GM19438 (cell line): ENCODE results near the gene GLCE.
"Not testable (repeated sequence)": the region's sequence is repeated elsewhere in the genome, so short reads cannot be mapped to it uniquely, and the experiment has no call there.

Experiments
- ATAC-seq: cut with Tn5 transposase; IDR thresholded peaks from one replicate; pipeline ENCODE4 v1.9.1; 2021; ENCODE audit warnings: low read depth; ENCODE audit not compliant: unreplicated experiment

The GLCE gene

GRCh38 chr15:69244798-69245197 is 84.4 kb downstream of the GLCE start:
- no peak for ATAC-seq

GRCh38 chr15:69253156-69253555 is 92.7 kb downstream of the GLCE start:
- no peak for ATAC-seq

GRCh38 chr15:69265347-69265955 is 105.0 kb downstream of the GLCE start:
- ATAC-seq, result no peak

- no peak for ATAC-seq
Observed at GRCh38 chr15:69271217-69271616, 110.8 kb downstream of the GLCE start.

- no peak for ATAC-seq
Observed at GRCh38 chr15:69272139-69272538, 111.7 kb downstream of the GLCE start.

- no peak for ATAC-seq
Observed at GRCh38 chr15:69272891-69273290, 112.5 kb downstream of the GLCE start.

- ATAC-seq, result no peak
Observed at GRCh38 chr15:69275074-69275670, 114.7 kb downstream of the GLCE start.

- ATAC-seq, result no peak
Observed at GRCh38 chr15:69275933-69276560, 115.6 kb downstream of the GLCE start.

- no peak for ATAC-seq
Observed at GRCh38 chr15:69277316-69277715, 116.9 kb downstream of the GLCE start.

- ATAC-seq, result no peak
Observed at GRCh38 chr15:69279636-69280035, 119.2 kb downstream of the GLCE start.

- ATAC-seq, result no peak
Observed at GRCh38 chr15:69280783-69281182, 120.3 kb downstream of the GLCE start.

- no peak for ATAC-seq
Observed at GRCh38 chr15:69282104-69282743, 121.8 kb downstream of the GLCE start.

GRCh38 chr15:69285834-69286233 is 125.4 kb downstream of the GLCE start:
- ATAC-seq, result no peak

GRCh38 chr15:69288011-69288410 is 127.6 kb downstream of the GLCE start:
- ATAC-seq, result no peak

- no peak for ATAC-seq
Observed at GRCh38 chr15:69288531-69289341, 128.3 kb downstream of the GLCE start.

- ATAC-seq, result no peak
Observed at GRCh38 chr15:69289342-69290146, 129.1 kb downstream of the GLCE start.

GRCh38 chr15:69290346-69291164 is 130.1 kb downstream of the GLCE start:
- no peak for ATAC-seq

- not testable (repeated sequence) for ATAC-seq
Observed at GRCh38 chr15:69291651-69292050, 131.2 kb downstream of the GLCE start.

- no peak for ATAC-seq
Observed at GRCh38 chr15:69292826-69293420, 132.5 kb downstream of the GLCE start.
